Kidney epithelial cell (primary cell): ENCODE measurements around the gene COL4A1. TPM values are rescaled to one million over a fixed set of nuclear protein-coding genes. Genes with fewer than 3 reads are reported as not detected.

Source experiments
- DNase-seq: peaks from one replicate; pipeline ENCODE4 v3.0.0-alpha.2; 2010; ENCODE audit warnings: low read depth
- H3K27me3 ChIP-seq: 2 replicates; pipeline ENCODE4 v1.6.0; 2011; ENCODE audit warnings: low read length; ENCODE audit not compliant: control insufficient read depth, insufficient read depth
- H3K36me3 ChIP-seq: 2 replicates; pipeline ENCODE4 v1.5.1; 2011; ENCODE audit warnings: low read length; ENCODE audit not compliant: control insufficient read depth, insufficient read depth
- H3K4me3 ChIP-seq: 2 replicates; pipeline ENCODE4 v1.5.1; 2011; ENCODE audit warnings: low read depth, mild to moderate bottlenecking, control low read depth, low read length
- total RNA-seq: library from RNA; depleted of rRNA; stranded (reverse); fragments of >200 nt; gene quantifications from 2 replicates; pipeline ENCODE4 v1.2.3, GENCODE V29; 2015
- TF ChIP-seq, protein P1 (sequence below): IDR thresholded peaks from 2 replicates; pipeline ENCODE4 v1.5.1; 2011; ENCODE audit warnings: mild to moderate bottlenecking, moderate library complexity, low read length, control low read depth, inconsistent platforms; ENCODE audit not compliant: insufficient read depth, poor library complexity, severe bottlenecking

The COL4A1 gene
- total RNA-seq, 1 donor from 2014 or later = 1,018 TPM

GRCh38 chr13:110215606-110216005 lies 91.4 kb downstream of the COL4A1 start:
- TF ChIP-seq, protein P1, sequence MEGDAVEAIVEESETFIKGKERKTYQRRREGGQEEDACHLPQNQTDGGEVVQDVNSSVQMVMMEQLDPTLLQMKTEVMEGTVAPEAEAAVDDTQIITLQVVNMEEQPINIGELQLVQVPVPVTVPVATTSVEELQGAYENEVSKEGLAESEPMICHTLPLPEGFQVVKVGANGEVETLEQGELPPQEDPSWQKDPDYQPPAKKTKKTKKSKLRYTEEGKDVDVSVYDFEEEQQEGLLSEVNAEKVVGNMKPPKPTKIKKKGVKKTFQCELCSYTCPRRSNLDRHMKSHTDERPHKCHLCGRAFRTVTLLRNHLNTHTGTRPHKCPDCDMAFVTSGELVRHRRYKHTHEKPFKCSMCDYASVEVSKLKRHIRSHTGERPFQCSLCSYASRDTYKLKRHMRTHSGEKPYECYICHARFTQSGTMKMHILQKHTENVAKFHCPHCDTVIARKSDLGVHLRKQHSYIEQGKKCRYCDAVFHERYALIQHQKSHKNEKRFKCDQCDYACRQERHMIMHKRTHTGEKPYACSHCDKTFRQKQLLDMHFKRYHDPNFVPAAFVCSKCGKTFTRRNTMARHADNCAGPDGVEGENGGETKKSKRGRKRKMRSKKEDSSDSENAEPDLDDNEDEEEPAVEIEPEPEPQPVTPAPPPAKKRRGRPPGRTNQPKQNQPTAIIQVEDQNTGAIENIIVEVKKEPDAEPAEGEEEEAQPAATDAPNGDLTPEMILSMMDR = no peak
- DNase-seq = no peak

GRCh38 chr13:110214637-110215036 lies 92.3 kb downstream of the COL4A1 start:
- TF ChIP-seq, protein P1 = no peak
- no peak overlapping the region for H3K4me3 ChIP-seq

More at GRCh38 chr13:110215606-110216005, 91.4 kb downstream of the COL4A1 start:
- Histone ChIP-seq H3K4me3 (no peak overlapping the region), H3K27me3 (no peaks in the 10 kb centered on the region), H3K36me3 (peaks cover 6% of the 10 kb centered on the region)

DNA sequence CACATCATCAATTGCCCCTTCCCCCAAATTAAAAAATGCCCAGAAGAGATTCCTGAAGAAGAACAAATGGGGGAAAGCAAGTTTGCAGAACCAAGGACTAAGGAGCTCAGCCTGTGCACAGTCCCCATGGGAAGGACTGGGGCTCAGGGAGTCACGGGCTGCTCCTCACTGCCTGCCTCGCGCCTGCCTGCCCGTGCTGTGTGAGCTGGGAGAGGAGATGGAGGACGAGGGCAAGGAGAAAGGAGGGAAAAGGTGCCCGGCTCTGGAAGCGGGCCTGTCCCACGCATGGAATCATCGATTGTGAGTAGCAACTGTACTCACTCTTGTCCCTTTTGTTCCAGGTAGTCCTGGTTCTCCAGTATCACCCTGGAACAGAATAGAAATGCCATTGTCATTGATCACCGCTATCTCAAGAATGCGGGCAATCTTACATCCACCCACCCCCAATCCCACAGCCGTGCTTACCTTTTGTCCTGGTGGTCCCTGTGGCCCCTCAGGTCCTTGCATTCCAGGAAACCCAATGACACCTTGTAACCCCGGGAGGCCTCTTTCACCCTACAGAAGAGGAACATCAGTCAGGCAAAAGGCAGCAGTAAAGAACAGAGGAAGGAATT lies 93.4 kb downstream of the COL4A1 start:
- TF ChIP-seq, protein P1 = no peak
- Histone ChIP-seq H3K4me3 (no peak overlapping the region), H3K27me3 (no peaks in the 10 kb centered on the region), H3K36me3 (peaks cover 6% of the 10 kb centered on the region)
- no peak for DNase-seq

More at GRCh38 chr13:110214637-110215036, 92.3 kb downstream of the COL4A1 start:
- Histone ChIP-seq H3K36me3 (peaks cover 6% of the 10 kb centered on the region), H3K27me3 (no peaks in the 10 kb centered on the region)
- no peak for DNase-seq

GRCh38 chr13:110212529-110212928 lies 94.4 kb downstream of the COL4A1 start:
- H3K27me3 ChIP-seq = no peaks in the 10 kb centered on the region
- DNase-seq = no peak
- no peak overlapping the region for H3K4me3 ChIP-seq
- peaks cover 8% of the 10 kb centered on the region for H3K36me3 ChIP-seq
- TF ChIP-seq, protein P1 = no peak

GRCh38 chr13:110211735-110212134 lies 95.2 kb downstream of the COL4A1 start:
- Histone ChIP-seq H3K27me3 (no peaks in the 10 kb centered on the region), H3K4me3 (no peak overlapping the region), H3K36me3 (peaks cover 8% of the 10 kb centered on the region)
- no peak for DNase-seq
- TF ChIP-seq, protein P1 = no peak

DNA sequence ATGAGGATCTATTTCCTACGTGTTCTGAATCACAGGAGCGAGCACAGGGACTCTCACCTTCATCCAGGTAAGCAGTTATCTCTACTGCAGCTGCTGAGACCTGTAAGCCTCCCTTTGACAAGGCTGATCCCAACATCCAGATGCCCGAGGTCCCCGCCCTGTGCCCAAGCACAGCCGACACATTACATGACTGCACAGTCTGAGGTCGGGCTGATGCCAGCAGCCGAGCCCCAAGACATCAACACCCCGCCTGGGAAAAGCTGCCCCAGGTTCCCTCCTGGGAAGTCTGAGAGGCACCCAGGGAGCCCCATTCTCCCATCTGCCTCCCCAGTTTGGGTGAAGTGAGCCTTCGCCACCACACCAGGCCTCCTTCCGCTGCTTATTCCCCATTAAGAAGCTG lies 95.9 kb downstream of the COL4A1 start:
- TF ChIP-seq, protein P1 = no peak
- H3K4me3 ChIP-seq = no peak overlapping the region
- no peaks in the 10 kb centered on the region for H3K27me3 ChIP-seq
- DNase-seq = no peak
- H3K36me3 ChIP-seq = peaks cover 8% of the 10 kb centered on the region
